HCT116 (cell line): Measurements from ENCODE around the gene APOBEC3A.

Experiments
- CBX3 ChIP-seq: IDR thresholded peaks from 2 replicates; pipeline ENCODE4 v1.6.1; 2012; ENCODE audit warnings: low read depth
- CEBPB ChIP-seq: IDR thresholded peaks from 2 replicates; pipeline ENCODE4 v1.6.1; 2012; ENCODE audit warnings: low read depth
- EGR1 ChIP-seq: IDR thresholded peaks from 2 replicates; pipeline ENCODE4 v1.6.1; 2012; ENCODE audit warnings: low read depth
- EZH2 ChIP-seq: fragments of 200-600 bp; sonication (generic); IDR thresholded peaks from 2 replicates; pipeline ENCODE4 v1.6.1; 2017; ENCODE audit warnings: antibody characterized with exemption, mixed run types
- POLR2A ChIP-seq: IDR thresholded peaks from 2 replicates; pipeline ENCODE4 v1.7.0; 2011; ENCODE audit warnings: borderline replicate concordance; ENCODE audit not compliant: insufficient read depth, insufficient read length; ENCODE audit errors: extremely low read depth
- POLR2AphosphoS5 ChIP-seq: IDR thresholded peaks from 2 replicates; pipeline ENCODE4 v1.6.1; 2011; ENCODE audit warnings: mild to moderate bottlenecking, low read depth, low read length, moderate library complexity
- RAD21 ChIP-seq: IDR thresholded peaks from 2 replicates; pipeline ENCODE4 v1.6.1; 2012; ENCODE audit warnings: low read depth, mild to moderate bottlenecking
- SIN3A ChIP-seq: IDR thresholded peaks from 2 replicates; pipeline ENCODE4 v1.6.1; 2012; ENCODE audit warnings: low read depth
- SP1 ChIP-seq: IDR thresholded peaks from 2 replicates; pipeline ENCODE4 v1.6.1; 2012; ENCODE audit warnings: low read depth
- SRF ChIP-seq: IDR thresholded peaks from 2 replicates; pipeline ENCODE4 v1.6.1; 2012; ENCODE audit warnings: low read depth
- TCF7L2 ChIP-seq: IDR thresholded peaks from 2 replicates; pipeline ENCODE4 v1.7.0; 2011; ENCODE audit warnings: borderline replicate concordance, inconsistent platforms; ENCODE audit not compliant: insufficient read depth, insufficient read length; ENCODE audit errors: extremely low read depth
- YY1 ChIP-seq: IDR thresholded peaks from 2 replicates; pipeline ENCODE4 v1.6.1; 2011; ENCODE audit warnings: low read length, low read depth, moderate library complexity, mild to moderate bottlenecking; ENCODE audit not compliant: insufficient replicate concordance; ENCODE audit errors: extremely low read depth
- TF ChIP-seq, protein P1 (sequence below), 3 experiments: fragments of 200-600 bp in 1 of 3; sonication (generic) in 1 of 3; IDR thresholded peaks in 2 of 3; conservative IDR thresholded peaks in 1 of 3; 2 replicates each; pipeline ENCODE4 v1.5.1; 2012 to 2017; ENCODE audit warnings: low read depth in 2 of 3, low read length in 2 of 3, antibody characterized with exemption in 1 of 3, borderline replicate concordance in 1 of 3, control low read depth in 1 of 3, mild to moderate bottlenecking in 1 of 3, mixed read lengths in 1 of 3, mixed run types in 1 of 3, moderate library complexity in 1 of 3; ENCODE audit not compliant: insufficient read depth in 1 of 3
- TF ChIP-seq, protein P2 (sequence below): IDR thresholded peaks from 2 replicates; pipeline ENCODE4 v1.6.1; 2012

DNA sequence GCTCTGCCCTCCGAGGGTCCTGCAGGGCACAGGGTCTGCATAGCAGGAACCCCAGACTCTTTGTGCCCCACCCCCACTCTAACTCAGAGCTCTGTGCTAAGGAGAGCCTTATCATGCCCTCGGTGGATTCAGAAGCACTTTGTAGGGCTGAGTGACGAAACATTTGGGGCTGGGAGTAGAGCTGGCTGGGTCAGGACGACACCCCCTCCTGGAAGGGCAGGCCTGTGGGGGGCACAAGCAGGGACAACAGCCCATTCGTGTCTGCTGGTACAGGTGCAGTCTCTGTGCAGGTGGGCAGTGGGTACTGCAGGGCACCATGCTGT is 8.9 kb downstream of the APOBEC3A start:
- TF ChIP-seq POLR2A: no peak
- TF ChIP-seq, protein P1, sequence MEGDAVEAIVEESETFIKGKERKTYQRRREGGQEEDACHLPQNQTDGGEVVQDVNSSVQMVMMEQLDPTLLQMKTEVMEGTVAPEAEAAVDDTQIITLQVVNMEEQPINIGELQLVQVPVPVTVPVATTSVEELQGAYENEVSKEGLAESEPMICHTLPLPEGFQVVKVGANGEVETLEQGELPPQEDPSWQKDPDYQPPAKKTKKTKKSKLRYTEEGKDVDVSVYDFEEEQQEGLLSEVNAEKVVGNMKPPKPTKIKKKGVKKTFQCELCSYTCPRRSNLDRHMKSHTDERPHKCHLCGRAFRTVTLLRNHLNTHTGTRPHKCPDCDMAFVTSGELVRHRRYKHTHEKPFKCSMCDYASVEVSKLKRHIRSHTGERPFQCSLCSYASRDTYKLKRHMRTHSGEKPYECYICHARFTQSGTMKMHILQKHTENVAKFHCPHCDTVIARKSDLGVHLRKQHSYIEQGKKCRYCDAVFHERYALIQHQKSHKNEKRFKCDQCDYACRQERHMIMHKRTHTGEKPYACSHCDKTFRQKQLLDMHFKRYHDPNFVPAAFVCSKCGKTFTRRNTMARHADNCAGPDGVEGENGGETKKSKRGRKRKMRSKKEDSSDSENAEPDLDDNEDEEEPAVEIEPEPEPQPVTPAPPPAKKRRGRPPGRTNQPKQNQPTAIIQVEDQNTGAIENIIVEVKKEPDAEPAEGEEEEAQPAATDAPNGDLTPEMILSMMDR (IDR thresholded peaks at IDR 0.05 in 2 of 3, conservative IDR thresholded peaks at IDR 0.05 in 1 of 3; ENCODE audit: borderline replicate concordance in 1 of 3, insufficient read depth in 1 of 3, low read depth in 2 of 3, low read length in 2 of 3): no peak
- no peak for TF ChIP-seq SP1
- no peak for TF ChIP-seq SRF
- no peak for TF ChIP-seq CBX3
- TF ChIP-seq EGR1: no peak
- no peak for TF ChIP-seq POLR2AphosphoS5
- TF ChIP-seq EZH2: no peak
- no peak for TF ChIP-seq CEBPB
- TF ChIP-seq TCF7L2: no peak
- TF ChIP-seq, protein P2, sequence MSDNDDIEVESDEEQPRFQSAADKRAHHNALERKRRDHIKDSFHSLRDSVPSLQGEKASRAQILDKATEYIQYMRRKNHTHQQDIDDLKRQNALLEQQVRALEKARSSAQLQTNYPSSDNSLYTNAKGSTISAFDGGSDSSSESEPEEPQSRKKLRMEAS: no peak
- no peak for TF ChIP-seq RAD21
- no peak for TF ChIP-seq SIN3A
- no peak for TF ChIP-seq YY1
